Parathyroid adenoma (tissue), 2 donors: ENCODE measurements around the gene EBF3.

Experiments used
- H2AFZ ChIP-seq: fragments of 300-600 bp; sonication (generic); one replicate; pipeline ENCODE4 v1.7.0; 2017; ENCODE audit warnings: antibody characterized with exemption, mild to moderate bottlenecking
- H3K27ac ChIP-seq: fragments of 300-600 bp; sonication (generic); one replicate; pipeline ENCODE4 v1.7.0; 2017
- H3K27me3 ChIP-seq: fragments of 300-600 bp; sonication (generic); one replicate; pipeline ENCODE4 v1.7.0; 2017; ENCODE audit warnings: low read length; ENCODE audit not compliant: control insufficient read depth, insufficient read depth
- H3K36me3 ChIP-seq: fragments of 300-600 bp; sonication (generic); one replicate; pipeline ENCODE4 v1.7.0; 2017; ENCODE audit warnings: low read length; ENCODE audit not compliant: control insufficient read depth, insufficient read depth
- H3K4me1 ChIP-seq: fragments of 300-600 bp; sonication (generic); one replicate; pipeline ENCODE4 v1.7.0; 2017; ENCODE audit warnings: control low read depth
- H3K4me2 ChIP-seq: fragments of 300-600 bp; sonication (generic); one replicate; pipeline ENCODE4 v1.7.0; 2017; ENCODE audit warnings: low read length
- H3K4me3 ChIP-seq: fragments of 300-600 bp; sonication (generic); one replicate; pipeline ENCODE4 v1.7.0; 2017; ENCODE audit warnings: low read depth, low read length
- H3K79me2 ChIP-seq: fragments of 300-600 bp; sonication (generic); one replicate; pipeline ENCODE4 v1.7.0; 2017; ENCODE audit warnings: control low read depth
- H3K9ac ChIP-seq: fragments of 300-600 bp; sonication (generic); one replicate; pipeline ENCODE4 v1.7.0; 2017; ENCODE audit warnings: mild to moderate bottlenecking
- H3K9me3 ChIP-seq: fragments of 300-600 bp; sonication (generic); one replicate; pipeline ENCODE4 v1.7.0; 2017; ENCODE audit warnings: low read length; ENCODE audit not compliant: control insufficient read depth
- CTCF ChIP-seq: fragments of 300-600 bp; sonication (generic); IDR thresholded peaks from one replicate; pipeline ENCODE4 v1.7.0; 2017; ENCODE audit warnings: antibody characterized with exemption, mild to moderate bottlenecking
- donor health status: primary hyperparathyroidism.

Gene EBF3

GRCh38 chr10:130009228-130009627 lies 45.2 kb upstream of the EBF3 start:
- no peak for TF ChIP-seq CTCF
- H2AFZ ChIP-seq: no peak overlapping the region
- no peak overlapping the region for H3K4me3 ChIP-seq
- H3K4me1 ChIP-seq: no peaks in the 10 kb centered on the region
- no peaks in the 10 kb centered on the region for H3K9me3 ChIP-seq
- H3K79me2 ChIP-seq: no peaks in the 10 kb centered on the region
- H3K27me3 ChIP-seq: no peaks in the 10 kb centered on the region
- no peaks in the 10 kb centered on the region for H3K36me3 ChIP-seq
- H3K4me2 ChIP-seq: no peak overlapping the region
- no peak overlapping the region for H3K27ac ChIP-seq
- H3K9ac ChIP-seq: no peak overlapping the region

GRCh38 chr10:130003787-130004613 lies 39.9 kb upstream of the EBF3 start:
- Histone ChIP-seq H3K27me3 (no peaks in the 10 kb centered on the region), H3K36me3 (no peaks in the 10 kb centered on the region)
- no peak for TF ChIP-seq CTCF

GRCh38 chr10:130003166-130003565 lies 39.1 kb upstream of the EBF3 start:
- Histone ChIP-seq H3K4me3 (no peak overlapping the region), H3K9me3 (no peaks in the 10 kb centered on the region)

More at GRCh38 chr10:130003787-130004613, 39.9 kb upstream of the EBF3 start:
- no peaks in the 10 kb centered on the region for H3K79me2 ChIP-seq
- H3K9ac ChIP-seq: no peak overlapping the region
- H3K4me2 ChIP-seq: no peak overlapping the region
- H3K27ac ChIP-seq: no peak overlapping the region
- no peaks in the 10 kb centered on the region for H3K4me1 ChIP-seq
- no peak overlapping the region for H3K4me3 ChIP-seq
- no peaks in the 10 kb centered on the region for H3K9me3 ChIP-seq
- no peak overlapping the region for H2AFZ ChIP-seq

GRCh38 chr10:130002606-130003005 lies 38.5 kb upstream of the EBF3 start:
- H3K9me3 ChIP-seq: no peaks in the 10 kb centered on the region
- no peak for TF ChIP-seq CTCF
- H3K4me1 ChIP-seq: no peaks in the 10 kb centered on the region
- no peak overlapping the region for H3K4me3 ChIP-seq
- no peaks in the 10 kb centered on the region for H3K36me3 ChIP-seq
- no peak overlapping the region for H2AFZ ChIP-seq
- H3K27ac ChIP-seq: no peak overlapping the region
- H3K4me2 ChIP-seq: no peak overlapping the region
- H3K9ac ChIP-seq: no peak overlapping the region
- no peaks in the 10 kb centered on the region for H3K79me2 ChIP-seq
- no peaks in the 10 kb centered on the region for H3K27me3 ChIP-seq

More at GRCh38 chr10:130003166-130003565, 39.1 kb upstream of the EBF3 start:
- Histone ChIP-seq H3K36me3 (no peaks in the 10 kb centered on the region), H3K79me2 (no peaks in the 10 kb centered on the region), H3K9ac (no peak overlapping the region), H3K27me3 (no peaks in the 10 kb centered on the region), H3K27ac (no peak overlapping the region), H3K4me2 (no peak overlapping the region), H3K4me1 (no peaks in the 10 kb centered on the region), H2AFZ (no peak overlapping the region)
- TF ChIP-seq CTCF: no peak

- Histone ChIP-seq H3K4me2 (no peak overlapping the region), H3K36me3 (no peaks in the 10 kb centered on the region), H3K4me3 (no peak overlapping the region), H3K27me3 (no peaks in the 10 kb centered on the region), H2AFZ (no peak overlapping the region), H3K27ac (no peak overlapping the region), H3K79me2 (no peaks in the 10 kb centered on the region), H3K9ac (no peak overlapping the region), H3K4me1 (no peaks in the 10 kb centered on the region), H3K9me3 (no peaks in the 10 kb centered on the region)
- no peak for TF ChIP-seq CTCF
These were observed 36.8 kb upstream of the EBF3 start for GRCh38 chr10:130000918-130001317.
